ENCODE data around the gene ZNF536.
"Not testable (repeated sequence)": the region's sequence is repeated elsewhere in the genome, so short reads cannot be mapped to it uniquely, and the experiment has no call there.

The ZNF536 gene

GRCh38 chr19:30448386-30449077 is 76.3 kb downstream of the ZNF536 start:
- DNase-seq, result no peak

- no peak for DNase-seq
Measured at GRCh38 chr19:30449078-30449590, 77.0 kb downstream of the ZNF536 start.

- DNase-seq, result no peak
Measured at GRCh38 chr19:30449673-30450072, 77.5 kb downstream of the ZNF536 start.

DNA sequence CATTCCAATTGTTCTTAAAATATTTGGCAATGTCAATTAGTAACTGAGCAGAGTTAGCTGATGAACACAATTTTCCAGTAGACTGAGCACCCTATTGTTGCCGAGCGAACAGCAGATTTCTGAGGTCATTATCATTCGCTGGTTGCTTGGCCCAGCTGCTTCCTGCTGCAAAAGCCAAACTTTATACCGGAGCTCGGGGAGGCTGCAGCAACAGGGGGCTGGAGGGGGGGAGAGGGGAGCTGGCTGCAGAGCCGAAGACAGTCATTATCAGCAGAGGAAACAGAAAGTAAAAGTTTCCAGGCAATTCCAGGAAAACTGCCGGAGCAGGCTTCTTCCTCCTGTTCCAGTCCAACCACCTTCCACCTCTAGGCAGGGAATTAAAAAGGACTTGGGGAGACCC is 77.9 kb downstream of the ZNF536 start:
- DNase-seq, result peak; percentile 45

- no peak for DNase-seq
Measured at GRCh38 chr19:30450835-30451321, 78.7 kb downstream of the ZNF536 start.

DNA sequence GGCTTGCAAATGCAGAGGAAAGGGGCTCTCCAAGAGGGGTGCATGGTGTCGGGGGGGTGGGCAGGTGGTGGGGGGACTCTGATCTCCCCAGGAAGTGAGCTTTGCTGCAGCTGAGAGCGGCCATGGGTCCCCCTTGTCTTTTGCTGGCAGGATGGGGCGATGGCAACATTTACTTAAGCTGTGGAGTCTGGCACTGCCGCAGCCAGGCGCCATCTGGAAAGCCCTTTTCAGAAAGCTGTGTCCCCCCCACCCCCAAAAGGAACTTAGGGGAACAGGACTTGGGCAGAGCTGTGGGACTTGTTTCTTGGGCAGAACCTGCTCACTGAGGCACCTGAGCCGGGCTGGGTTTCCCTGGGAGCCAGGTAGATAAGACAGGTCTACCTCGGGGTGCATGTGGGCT is 80.7 kb downstream of the ZNF536 start:
- DNase-seq, result no peak

DNA sequence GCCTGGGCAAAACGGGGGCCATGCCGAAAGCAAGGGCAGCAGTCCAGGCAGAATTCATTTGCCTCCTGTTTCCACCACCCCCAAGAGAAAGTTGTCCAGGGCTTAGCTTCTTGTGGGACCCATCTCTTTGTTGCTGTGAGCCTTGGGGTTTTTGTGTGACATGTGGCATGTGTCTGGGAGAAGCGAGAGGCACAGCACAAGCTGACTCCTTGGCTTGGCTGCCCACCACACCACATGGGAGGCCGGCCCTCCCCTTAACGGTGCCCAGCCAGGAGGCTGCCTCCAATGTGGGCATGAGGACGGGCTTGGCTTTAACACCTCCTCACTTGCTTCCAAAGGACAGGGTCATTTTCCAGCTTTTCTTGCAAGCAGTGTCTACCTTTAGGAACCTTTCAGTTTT is 81.6 kb downstream of the ZNF536 start:
- DNase-seq, result no peak

DNA sequence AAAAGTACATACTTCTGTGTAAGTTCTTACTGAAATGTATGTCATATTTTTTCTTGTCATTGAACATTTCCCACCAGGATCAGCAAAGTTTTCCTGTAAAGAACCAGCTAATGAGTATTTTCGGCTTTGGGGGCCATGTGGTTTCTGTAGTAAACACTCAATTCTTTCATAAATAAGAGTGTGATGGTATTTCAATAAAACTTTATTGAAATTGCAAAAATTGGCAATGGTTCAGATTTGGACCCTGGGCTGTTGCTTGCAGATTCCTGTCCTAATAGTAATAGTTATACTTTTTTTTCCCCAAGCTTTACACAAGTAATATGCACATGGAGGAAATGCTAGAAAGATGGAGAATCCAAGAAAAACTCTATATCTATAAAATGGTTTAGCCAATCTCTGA is 83.7 kb downstream of the ZNF536 start:
- DNase-seq, result no peak

DNA sequence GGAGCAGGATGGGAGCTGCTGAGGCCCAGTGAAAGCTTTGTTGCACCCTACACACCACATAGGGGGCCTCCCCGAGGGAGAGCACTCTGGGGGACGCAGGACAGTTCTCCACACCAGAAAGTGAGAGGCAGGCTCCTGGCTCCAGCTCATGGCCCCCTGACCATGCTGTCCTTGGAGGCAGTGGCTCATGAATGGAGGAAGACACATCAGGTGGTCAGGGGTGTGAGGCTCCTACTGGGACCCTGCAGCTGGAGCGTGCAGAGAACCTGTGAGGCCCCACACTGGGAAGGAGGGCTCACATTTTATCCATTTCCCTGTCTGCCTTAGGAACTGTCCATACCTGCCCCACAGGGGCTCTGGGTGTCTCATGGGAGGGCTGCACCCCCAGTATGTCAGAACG is 85.3 kb downstream of the ZNF536 start:
- no peak for DNase-seq

DNA sequence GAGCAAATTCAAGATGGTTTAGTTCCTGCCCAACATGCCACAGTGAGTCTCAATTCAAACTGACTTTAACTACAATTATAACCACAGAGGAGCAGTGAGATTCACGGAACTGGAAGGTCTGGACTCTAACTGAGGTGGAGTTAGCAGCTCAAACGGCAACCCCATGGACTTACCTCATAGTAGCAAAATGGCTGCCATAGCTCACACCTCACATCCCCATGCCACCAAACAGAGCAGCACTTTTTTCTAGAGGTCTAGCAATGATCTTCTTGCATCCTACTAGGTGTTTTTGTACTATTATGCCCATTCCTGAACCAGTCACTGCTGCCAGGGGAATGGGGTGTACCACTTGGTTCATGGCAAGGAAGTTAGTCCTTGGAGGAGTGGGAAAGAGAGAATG is 87.7 kb downstream of the ZNF536 start:
- no peak for DNase-seq

DNA sequence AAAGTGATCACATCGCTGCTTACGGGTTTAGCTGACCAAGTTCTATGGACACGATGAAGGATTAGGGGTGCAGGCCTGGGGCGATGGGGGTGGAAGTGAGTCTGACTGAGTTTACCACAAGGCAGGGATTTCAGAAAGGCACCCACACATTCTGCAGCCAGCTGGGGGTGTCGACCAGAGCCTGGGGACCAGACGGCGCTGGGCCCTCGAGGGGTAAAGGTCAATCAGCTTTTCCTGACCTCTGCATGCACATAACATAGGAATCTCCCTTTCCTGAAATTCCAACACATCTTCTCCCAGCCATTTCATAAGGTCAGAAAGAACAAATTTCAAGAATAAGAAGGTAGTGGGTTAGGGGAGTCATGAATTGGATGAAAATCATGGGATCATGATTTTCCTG is 92.0 kb downstream of the ZNF536 start:
- no peak for DNase-seq

- DNase-seq, result not testable (repeated sequence)
Measured at GRCh38 chr19:30466598-30466997, 94.4 kb downstream of the ZNF536 start.

DNA sequence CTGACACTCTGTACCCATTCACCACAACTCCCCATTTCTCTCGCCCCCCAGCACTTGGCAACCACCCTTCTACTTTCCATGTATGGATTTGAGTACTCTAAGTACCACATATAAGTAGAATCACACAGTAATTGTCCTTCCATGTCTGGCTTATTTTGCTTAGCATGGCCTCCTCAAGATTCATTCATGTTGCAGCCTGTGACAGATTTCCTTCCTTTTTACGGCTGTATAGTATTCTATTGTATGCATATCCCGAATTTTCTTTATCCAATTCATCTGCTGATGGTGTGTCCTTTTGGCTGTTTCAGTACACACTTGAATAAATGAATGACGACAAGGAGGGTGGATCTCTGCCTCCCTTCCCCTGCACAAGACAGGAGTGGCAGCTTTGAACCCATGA is 95.1 kb downstream of the ZNF536 start:
- DNase-seq, result no peak

DNA sequence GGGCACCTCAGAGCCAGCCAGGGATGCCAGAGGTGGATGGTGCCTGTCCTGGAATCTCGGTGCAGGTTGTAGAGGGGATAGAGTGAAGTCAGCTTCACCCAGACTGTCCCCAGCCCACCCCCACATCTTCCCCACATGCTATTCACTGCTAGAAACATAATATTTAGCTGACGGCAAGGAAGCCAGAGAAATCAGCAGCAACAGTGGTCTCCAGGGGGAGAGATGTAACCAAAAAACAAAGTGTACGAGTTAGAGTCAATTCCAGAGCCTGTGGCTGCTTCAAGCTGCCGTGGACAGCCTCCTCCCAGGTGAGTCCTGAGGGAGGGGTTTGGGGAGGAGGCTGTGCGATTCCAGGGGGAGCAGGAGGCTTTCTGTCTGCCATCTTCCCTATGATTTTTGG is 97.6 kb downstream of the ZNF536 start:
- DNase-seq, result no peak

- DNase-seq, result no peak
Measured at GRCh38 chr19:30471441-30471840, 99.3 kb downstream of the ZNF536 start.

DNA sequence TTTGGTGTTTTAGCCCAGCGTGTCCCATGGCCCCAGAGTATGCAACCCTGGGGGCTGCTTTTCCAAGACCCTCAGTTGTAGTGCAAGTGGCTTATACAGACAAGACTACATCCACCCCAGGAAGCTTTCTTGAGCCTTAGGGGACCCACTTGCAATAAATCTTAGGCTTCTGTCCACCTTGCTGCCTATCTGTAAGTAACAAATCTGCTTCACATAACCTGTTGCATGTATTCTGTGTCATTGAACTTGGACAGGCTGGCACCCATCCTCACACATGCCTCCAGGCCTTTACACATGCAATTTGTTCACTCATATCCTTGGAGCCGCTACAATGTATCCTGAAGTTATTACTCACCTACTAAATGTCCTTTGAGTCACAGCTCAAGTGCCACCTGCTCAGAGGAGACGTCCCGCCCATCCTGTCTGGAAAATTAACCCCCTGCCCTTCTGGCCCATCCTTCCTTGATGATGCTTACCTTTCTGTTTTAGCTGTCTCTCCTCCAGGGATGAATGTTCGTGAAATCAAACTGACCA is 101.2 kb downstream of the ZNF536 start:
- DNase-seq, result no peak

DNA sequence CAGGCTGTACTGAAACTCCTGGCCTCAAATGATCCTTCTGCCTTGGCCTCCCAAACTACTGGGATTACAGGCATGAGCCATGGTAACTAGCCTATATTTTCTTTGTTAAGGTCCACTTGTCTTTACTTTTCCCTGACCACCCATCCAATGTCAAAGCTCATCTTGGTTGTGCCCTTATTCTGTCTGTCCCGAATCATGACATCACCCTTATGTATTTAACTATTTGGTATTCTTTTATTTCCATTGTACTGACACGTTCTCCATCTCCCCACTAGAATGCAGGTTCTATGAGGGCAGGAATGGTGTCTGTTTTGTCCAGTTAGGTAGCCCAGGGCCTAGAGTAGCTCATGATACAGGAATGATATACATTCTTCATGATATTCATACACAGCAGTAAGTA is 104.8 kb downstream of the ZNF536 start:
- no peak for DNase-seq

DNA sequence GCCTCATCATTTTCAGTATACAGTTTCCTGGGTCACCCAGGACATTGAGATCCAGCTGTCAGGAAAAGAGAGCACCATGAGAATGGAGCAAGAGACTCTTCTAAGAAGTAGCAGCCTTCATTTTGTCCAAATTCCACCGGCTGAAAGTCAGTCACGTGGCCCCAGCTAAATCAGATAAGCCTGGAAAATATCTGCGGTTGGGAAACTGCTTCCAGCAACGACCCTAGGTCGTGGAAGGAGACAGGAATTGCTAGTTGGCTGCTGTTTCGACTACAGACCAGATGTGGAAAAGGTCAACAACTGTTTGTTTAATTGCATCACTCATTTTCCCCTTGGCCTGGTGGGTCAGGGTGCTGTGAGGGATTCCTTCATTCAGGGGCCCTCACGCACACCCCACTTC is 107.0 kb downstream of the ZNF536 start:
- no peak for DNase-seq

- DNase-seq, result no peak
Measured at GRCh38 chr19:30480097-30480496, 107.9 kb downstream of the ZNF536 start.

DNA sequence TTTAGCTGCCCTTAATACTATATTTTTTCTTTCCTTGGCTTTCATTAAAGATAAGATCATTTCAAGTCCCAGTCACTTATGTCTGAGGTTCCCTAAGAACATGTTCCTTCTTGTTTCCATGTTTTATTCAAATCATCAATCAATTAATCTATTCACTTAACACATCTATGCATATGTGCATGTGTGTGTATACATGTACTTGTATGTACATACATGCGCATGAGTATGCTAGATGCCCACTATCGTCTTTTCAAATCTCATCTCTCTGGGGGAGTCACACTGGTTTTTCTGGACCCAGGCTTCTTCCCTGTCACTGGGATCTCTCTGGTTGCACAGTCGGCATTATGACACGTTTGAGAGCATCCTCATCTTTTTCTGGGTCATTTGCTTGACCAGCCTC is 108.9 kb downstream of the ZNF536 start:
- DNase-seq, result no peak

- DNase-seq, result no peak
Measured at GRCh38 chr19:30481823-30482222, 109.6 kb downstream of the ZNF536 start.

DNA sequence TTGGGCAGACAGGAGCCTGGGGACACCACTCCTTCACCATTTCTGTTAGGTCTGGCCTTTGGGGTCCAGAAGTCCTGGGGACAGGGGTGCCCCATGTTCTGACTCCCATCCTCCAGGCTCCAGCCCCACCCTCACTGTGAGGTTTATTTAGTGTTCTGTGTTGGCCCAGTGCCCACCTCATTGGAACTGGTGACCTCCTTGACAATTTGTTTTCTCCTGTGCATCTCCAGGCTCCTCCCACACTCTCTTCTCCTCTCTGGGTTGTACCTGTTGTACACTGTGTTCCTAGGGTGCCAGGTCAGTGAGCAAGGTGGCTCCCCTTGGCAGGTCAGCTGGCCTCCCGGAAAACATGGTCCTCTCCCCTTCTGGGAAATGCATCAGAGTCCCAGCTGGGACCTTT is 110.8 kb downstream of the ZNF536 start:
- no peak for DNase-seq

DNA sequence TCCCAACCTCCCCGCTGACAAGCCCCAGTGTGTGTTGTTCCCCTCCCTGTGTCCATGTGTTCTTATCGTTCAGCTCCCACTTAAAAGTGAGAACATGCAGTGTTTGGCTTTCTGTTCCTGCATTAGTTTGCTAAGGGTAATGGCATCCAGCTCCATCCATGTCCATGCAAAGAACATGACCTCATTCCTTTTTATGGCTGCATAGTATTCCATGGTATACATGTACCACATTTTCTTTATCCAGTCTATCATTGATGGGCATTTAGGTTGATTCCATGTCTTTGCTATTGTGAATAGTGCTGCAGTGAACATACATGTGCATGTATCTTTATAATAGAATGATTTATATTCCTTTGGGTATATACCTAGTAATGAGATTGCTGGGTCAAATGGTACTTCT is 114.1 kb downstream of the ZNF536 start:
- DNase-seq, result not testable (repeated sequence)

DNA sequence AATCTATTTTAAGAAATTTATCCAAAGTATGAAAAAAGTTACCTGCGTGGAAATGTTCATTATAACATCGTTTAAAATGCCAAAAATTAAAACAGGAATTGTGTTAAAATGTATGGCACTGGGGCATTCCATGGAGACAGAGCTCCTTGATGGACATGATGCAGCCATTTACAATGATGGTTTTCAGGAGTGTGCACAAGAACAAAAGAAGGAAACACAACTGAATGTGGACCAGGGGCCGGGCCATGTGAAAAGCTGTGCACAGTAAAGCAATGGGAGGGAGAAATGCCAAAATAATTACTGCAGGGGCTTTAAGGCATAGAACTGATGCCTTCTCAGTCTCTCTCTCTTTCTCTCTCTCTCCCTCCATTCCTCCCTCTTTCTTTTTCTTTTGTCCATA is 115.0 kb downstream of the ZNF536 start:
- DNase-seq, result no peak

- no peak for DNase-seq
Measured at GRCh38 chr19:30488191-30488590, 116.0 kb downstream of the ZNF536 start.
